8988T (cell line): ENCODE results near the gene FOXM1.

Experiments
- DNase-seq: peaks from one replicate; pipeline ENCODE4 v3.0.0; 2011

The FOXM1 gene

DNA sequence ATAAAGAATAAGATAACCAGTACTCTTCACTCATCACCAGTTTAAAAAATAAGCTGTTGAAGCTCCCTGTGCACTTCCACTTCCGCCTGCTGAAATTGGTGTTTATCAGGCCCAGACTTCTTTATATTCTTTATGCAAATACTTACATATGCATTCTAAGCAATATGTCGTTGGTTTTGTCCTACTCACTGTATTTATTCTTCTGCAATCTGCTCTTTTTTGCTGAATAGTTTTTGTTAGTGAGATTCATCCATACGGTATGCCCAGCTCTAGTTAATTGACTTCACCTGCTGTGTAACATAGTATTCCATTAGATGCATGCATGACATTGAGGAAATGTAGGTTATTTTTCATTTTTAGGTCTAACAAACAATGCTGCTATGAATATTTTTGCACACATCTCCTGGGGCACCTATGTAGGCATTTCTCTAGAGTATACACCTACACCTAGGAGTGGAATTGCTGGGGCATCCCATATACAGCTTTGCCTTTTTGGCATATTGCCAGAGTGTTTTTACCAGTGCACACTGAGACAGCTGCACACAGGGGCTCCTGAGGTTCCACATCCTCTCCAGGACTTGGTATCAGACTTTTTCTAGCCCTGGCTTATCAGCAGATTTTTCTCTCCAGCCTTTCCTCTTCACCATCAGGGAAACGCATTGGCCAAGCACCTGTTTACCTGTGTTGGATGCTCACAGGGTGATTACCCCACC lies 41.1 kb downstream of the FOXM1 start:
- DNase-seq: no peak

DNA sequence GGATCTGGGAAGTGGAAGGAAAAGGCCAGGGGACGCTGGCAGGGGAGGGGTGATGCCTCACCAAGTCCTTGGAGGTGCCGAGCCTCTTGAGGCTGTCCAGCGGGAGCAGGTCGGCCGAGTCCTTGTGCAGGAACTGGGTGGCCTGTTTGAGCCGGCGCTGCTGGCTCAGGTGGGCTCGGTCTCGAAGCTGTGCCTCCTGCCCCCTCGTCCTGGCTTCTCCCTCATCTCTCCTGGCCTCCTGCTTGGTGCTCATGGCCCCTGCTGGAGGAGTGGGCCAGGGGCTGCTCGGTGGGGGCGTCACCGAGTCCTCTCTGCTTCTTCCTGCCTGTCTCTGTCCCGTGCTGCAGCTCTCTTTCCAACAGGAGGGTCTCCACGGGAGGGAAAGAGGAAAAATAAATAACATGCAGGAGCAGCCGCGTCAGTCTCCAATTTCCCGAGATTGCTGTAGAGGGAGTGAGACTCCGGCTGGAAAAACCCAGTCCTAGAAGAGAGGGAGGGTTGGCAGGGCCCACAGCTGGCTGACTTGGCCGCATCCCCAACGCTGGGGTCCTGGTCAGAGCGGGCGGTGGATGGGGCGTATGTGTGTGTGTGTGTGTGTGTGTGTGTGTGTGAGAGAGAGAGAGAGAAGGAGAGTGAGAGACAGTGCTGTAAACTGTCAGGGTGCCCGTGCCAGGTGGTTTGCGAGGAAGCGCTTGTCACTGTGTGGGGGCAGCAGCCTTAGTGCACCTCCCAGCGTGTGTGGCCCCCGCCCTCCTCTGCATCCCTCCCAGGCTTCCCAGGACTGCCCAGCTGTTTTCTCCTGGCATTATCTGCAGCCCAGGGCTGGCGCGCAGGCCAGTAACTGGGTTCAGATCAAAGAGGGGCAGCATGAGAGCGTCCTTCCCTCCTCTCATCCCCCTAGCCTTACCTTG lies 42.1 kb downstream of the FOXM1 start, which contains the start of gene NRIP2:
Gene NRIP2 (minus strand): TSS at position 455 of the 911 bp plus-strand sequence. CDS start 52 bp downstream, at position 403.
- no peak for DNase-seq

DNA sequence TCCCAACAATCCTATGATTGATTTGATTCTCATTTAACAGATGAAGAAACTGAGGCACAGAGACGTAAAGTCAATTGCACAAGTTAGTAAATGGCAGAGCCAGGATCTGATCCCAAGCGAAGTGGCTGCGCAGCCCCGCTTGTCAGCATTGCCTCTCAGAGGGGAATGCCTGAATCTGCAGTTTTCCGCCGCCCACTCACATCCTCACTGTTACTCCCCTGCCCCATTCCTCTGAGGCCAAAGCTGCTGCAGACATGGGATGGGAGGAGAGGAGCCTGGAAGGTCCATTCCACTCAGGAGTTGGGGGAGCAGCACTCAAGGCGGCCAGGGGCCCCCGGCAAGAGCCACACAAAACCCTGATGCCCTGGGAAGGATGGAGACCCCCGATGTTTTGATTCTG lies 43.2 kb downstream of the FOXM1 start:
- no peak for DNase-seq

DNA sequence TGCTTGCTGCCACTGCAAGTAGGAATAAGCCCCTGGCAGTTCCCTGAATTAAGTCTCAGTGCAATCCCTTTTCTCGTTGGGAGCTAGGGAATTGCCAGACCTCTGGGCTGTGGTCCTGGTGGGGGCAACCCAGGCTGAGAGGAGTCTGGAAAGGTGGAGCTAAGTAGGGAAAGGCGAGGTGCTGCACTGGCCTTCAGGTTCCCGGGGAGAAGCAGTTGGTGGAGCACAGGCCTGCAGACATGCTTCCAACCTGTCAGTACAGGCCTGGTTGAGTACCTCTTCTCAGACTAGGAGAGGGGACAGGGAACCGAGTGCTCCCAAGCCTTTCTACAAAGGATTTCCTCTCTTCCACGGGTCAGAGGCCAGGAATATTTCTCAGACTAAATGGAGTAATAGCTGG lies 43.6 kb downstream of the FOXM1 start:
- no peak for DNase-seq

DNA sequence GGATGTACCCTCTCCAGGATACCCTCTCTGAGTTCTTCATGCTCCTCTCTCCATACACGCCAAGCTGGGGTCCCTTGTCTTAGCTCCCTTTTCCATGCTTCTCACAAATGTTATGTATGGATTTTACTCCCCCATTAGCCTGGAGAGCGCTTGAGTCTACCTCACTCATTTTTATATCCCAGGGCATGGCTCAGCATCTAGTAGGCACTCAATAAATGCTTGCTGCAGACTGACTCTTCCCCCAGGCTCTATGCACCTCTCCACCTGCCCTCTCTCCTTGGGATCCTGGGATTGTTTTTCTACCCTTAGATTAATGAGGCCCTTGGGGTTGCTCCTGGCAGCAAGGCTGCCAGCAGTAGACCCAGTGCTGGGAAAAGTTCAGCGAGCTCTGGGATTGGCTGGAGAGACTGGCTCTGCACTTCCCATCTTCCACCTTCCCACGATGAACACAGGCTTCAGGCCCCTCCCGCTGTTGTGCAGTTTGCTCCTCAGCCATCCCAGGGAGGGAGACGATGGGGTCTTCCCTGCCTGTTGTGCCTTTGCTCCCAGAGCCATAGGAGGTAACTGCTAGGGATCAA lies 44.3 kb downstream of the FOXM1 start:
- DNase-seq: no peak

DNA sequence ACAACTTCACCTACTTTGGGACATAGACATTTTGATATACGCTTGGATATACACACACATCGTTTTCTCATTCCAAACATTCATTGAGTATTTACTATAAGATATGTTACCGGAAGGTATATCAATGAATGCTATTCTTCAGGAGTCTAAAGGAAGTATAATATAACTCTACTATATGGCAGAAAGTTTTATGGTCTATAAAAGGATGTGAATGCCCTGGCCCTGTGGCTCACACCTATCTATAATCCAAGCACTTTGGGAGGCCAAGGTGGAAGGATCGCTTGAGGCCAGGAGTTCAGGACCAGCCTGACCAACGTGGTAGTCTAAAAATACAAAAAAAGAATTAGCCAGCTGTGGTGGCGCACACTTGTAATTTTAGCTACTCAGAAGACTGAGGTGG lies 47.7 kb downstream of the FOXM1 start:
- DNase-seq: no peak

DNA sequence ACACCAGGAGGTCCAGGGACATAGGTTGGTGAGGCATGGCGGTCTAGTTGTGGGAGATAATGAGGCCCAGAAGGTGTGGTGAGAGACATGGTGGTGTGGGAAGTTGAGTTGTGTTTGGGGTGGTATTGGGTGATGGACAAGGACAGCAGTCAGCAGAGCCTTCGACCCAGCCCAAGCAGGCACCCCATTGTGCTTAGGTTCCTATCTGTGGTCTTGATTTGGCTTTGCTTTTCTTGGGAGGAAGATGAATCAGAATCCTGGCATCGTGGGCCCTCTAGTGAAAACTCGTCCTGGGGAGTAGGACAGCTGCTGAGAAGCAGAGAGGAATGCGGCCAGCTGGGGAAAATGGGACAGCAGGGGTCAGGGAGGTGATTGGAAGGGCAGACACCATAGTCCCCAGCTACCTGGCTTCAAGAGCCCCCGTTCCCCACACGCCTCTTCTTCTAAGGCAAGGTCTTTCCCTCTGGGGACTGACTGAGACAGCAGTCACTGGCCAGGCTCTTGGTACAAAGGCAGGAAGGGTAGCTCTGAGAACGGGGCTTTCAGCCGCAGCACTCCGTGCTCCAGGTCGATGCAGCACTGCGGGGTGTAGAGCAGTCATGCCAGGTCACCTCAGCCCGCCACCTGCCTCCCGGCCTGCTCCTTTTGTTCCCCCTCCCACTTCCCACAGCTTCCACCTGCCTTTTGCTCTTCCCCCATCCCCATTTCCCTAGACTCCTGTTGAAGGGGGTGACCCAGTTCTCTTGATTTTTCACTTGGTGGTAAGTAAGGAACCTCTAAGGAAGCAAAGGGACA lies 50.1 kb downstream of the FOXM1 start:
- no peak for DNase-seq

DNA sequence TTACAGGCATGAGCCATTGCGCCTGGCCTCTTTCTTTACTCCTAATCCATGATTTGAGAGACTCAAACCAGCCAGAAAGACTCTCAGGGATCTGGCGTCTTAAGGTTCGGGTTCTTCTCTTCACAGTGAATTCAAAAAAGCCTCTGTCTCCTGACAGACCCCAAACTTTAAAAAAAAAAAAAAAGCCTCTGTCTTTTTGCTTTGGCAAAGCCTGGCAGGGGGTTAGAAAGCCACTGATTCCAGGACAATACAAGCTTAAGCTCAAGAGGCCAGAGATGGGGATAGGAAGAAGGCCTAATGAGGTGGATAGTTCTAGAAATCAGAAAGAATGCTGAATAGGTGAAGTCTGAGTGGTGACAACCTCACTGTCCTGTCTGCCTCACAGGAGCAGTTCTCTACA lies 50.9 kb downstream of the FOXM1 start:
- DNase-seq: no peak

DNA sequence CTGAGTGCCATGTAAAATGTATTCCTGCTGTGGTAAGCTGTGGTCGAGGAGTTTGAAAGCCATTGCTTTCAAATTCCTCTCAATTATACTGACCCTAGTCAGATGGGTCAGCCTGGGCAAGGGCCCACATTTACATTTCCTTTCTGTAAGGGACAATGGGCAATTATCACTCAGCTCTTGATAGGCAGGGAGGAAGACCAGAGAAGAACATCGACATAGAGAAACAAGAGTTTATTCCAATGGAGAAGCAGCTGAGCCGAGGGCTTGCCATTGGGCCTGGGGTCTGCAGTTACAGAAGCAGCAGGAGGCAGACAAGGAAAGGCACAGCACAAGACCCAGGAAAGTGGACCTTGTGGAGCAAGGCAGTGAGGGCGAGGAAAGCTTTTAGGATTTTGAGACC lies 51.8 kb downstream of the FOXM1 start:
- no peak for DNase-seq

DNA sequence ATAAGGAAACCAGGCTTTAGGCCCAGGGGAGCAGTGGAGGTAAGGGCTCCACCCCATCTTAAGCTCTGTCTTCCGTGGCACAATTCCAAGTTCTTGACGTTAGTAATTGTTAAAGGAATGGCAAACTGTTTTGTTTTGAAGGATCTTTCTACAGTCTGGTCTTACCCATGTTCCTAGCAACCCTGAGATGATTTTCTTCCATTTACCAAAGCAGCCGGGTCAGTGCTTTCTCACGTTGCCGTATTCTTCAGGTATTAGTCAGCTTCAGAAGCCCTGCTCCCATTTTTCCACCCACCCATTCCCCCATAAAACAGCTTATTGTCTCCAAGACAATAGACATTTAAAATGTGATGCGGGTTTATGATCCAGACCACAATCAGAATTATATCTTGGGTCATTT lies 52.4 kb downstream of the FOXM1 start:
- no peak for DNase-seq

DNA sequence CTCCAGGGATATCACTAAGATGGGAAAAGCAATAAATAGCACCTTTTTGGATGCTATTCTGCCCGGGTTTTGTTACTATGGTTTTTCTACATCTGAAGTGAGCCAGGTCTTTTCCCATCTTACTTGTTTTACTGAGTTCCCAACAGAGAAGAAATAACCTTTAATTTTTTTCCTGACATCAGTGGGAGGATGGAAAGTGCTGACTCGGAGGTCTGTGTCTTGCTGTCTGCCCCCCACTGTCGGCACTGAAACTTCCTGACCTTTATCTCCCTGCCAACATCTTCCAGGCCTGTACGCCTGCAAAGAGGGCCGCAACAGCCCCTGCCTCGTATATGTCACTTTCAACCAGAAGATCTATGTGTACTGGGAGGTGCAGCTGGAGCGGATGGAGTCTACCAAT lies 53.5 kb downstream of the FOXM1 start:
- DNase-seq: no peak

DNA sequence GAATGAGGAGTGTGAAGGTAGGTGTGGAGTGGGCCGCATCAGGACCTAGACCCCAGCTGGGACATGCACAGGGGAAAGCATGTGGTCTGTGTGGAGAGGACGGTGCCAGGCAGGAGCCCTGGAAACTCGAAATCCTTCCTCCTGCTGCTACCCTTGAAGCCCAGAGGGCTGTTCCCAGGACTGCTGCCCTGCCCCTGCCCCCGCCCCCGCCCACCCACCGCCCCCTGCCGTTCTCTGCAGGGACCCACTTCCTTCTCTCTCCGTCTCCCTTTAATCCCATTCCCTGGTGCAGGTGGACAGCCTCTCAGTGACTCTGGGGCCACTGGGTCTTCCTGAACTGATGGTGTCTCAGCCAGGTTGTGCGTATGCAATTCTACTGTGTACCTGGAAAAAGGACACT lies 56.5 kb downstream of the FOXM1 start:
- no peak for DNase-seq

DNA sequence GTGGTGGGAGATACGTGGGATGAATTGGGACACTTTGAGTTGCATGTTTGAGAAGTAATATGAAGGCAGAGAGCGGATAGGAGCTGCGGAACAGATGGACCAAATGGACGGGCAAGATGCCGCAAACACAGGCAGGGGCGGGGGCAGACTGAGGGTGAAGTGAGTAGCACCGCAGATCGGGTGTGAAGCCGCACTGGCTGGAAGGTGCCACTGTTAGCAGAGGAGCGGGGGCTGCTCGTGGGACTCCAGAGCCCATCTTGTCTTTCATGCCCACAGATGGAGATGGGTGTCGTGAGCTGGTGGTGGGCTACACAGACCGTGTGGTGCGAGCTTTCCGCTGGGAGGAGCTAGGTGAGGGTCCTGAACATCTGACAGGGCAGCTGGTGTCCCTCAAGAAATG lies 57.2 kb downstream of the FOXM1 start:
- DNase-seq: no peak

DNA sequence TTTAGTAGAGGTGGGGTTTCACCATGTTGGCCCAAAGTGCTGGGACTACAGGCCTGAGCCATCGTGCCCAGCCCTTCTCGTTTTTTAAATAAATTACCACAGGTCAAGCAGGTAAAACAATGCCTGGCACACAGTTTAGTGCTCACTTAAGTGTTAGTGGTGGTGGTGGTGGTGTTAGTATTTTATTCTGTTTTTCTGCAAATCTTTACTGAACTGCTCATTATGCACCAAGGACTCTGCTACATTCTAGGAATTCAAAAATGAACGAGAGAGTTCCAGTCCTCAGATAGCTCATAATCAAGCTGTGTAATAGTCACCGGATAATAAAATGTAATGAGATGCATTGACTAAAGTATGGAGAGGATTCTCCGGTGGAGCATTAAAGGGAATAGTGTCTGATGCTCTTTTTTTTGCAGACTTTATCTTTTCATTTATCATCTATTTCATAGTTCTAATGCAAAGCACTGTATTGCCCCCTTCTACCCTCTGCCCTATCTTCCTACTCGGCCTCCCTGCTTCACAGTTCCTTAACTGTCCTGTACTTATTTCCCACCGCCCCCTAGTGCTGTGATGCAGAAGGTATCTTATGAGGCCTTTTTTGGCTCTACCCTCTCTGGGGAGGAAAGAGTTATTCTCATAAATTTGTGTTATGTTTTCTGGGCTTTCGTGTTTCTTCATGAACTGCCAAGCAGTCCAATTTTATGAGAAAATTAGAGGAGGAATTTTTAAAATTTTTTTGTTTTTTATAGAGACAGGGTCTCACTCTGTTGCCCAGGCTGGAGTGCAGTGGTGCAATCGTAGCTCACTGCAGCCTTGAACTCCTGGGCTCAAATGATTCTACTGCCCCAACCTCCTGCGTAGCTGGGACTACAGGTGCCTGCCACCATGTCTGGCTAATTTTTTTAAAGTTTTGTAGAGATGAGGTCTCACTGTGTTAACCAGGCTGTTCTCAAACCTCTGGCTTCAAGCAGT lies 63.5 kb downstream of the FOXM1 start:
- DNase-seq: no peak

DNA sequence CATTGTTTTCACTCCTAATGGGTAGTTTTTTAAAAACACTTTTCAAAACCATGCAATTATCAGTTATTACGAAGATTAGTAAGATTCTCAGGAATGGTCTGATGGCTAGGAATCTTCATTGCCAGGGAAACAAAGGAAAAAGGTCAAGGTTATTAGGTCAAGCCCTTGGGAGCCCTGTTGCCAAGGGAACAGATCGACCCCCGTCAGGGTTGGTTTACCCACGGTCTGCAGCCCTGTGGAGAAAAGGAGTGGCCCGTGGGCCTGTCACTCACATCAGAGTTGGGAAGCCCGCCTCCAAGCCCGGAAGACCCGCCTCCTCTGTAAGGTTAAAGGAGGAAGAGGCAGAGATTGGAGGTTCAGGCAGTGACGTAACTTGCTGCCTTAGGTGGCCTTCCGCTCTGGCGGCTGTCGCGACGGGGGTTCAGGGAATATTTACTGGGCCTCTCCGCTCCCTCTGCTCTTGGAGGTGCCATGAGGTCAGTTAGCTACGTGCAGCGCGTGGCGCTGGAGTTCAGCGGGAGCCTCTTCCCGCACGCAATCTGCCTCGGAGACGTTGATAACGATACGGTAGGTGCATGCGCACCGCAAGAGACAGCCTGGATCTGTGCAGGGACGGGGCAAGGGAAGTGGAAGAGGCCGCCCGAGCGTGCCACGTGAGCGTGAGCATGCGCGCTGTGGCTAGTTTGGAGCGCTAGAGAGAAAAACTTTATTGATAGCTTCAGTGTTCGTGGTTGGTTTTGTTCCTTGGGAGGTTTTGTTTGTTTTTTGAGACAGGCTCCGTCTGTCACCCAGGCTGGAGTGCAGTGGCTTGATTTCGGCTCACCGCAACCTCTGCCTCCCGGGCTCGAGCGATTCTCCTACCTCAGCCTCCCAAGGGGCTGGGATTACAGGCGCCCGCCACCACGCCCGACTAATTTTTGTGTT lies 64.4 kb downstream of the FOXM1 start, which contains the start of gene ITFG2:
Gene ITFG2 (plus strand): TSS at position 379 of the 924 bp plus-strand sequence. CDS start 93 bp downstream, at position 472.
- peak; percentile 43 for DNase-seq

DNA sequence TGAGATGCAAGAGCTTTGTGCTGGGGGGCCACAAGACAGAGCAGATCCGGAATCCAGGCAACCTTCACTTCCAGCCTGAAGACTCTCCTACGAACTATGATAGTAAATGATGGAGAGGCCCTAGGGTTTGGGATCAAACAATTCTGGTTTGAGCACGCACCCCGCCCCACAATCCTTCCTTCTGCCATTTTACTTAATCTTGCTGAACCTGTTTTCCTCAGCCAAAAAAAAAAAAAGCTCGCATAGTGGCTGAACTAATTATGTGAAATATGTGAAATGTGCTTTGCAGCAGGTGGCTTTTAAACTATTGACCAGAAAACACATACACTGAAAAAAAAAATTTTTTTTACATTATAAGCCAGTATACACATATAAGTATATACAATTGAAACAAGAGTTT lies 65.2 kb downstream of the FOXM1 start:
- DNase-seq: no peak
